IPS-15b (cell line): ENCODE data around the gene ETV3.

Experiments
- H3K27me3 ChIP-seq: one replicate; pipeline ENCODE4 v1.6.1; 2013; ENCODE audit warnings: low read length; ENCODE audit not compliant: control insufficient read depth, insufficient read depth
- H3K36me3 ChIP-seq: one replicate; pipeline ENCODE4 v1.6.1; 2013; ENCODE audit warnings: low read length; ENCODE audit not compliant: control insufficient read depth, insufficient read depth
- H3K4me1 ChIP-seq: one replicate; pipeline ENCODE4 v1.6.1; 2013; ENCODE audit warnings: mild to moderate bottlenecking, low read length; ENCODE audit not compliant: control insufficient read depth, insufficient read depth
- H3K4me3 ChIP-seq: one replicate; pipeline ENCODE4 v1.5.1; 2013; ENCODE audit warnings: low read depth, low read length
- H3K9ac ChIP-seq: one replicate; pipeline ENCODE4 v1.6.1; 2013; ENCODE audit warnings: low read depth, mild to moderate bottlenecking, low read length
- H3K9me3 ChIP-seq: one replicate; pipeline ENCODE4 v1.6.1; 2013; ENCODE audit warnings: mild to moderate bottlenecking, low read length; ENCODE audit not compliant: control insufficient read depth, insufficient read depth

Gene ETV3

GRCh38 chr1:157084720-157085119 lies 53.5 kb downstream of the ETV3 start:
- peaks cover 4% of the 10 kb centered on the region for H3K4me1 ChIP-seq
- H3K27me3 ChIP-seq: no peaks in the 10 kb centered on the region
- H3K36me3 ChIP-seq: no peaks in the 10 kb centered on the region
- no peak overlapping the region for H3K9ac ChIP-seq
- H3K4me3 ChIP-seq: no peak overlapping the region
- H3K9me3 ChIP-seq: no peaks in the 10 kb centered on the region

- Histone ChIP-seq H3K27me3 (no peaks in the 10 kb centered on the region), H3K4me1 (peaks cover 3% of the 10 kb centered on the region), H3K4me3 (no peak overlapping the region), H3K9ac (no peak overlapping the region), H3K36me3 (no peaks in the 10 kb centered on the region), H3K9me3 (no peaks in the 10 kb centered on the region)
Measured at GRCh38 chr1:157081707-157082106, 56.5 kb downstream of the ETV3 start.

GRCh38 chr1:157080714-157081113 lies 57.5 kb downstream of the ETV3 start:
- Histone ChIP-seq H3K4me3 (no peak overlapping the region), H3K9me3 (no peaks in the 10 kb centered on the region), H3K9ac (no peak overlapping the region), H3K4me1 (no peaks in the 10 kb centered on the region), H3K27me3 (no peaks in the 10 kb centered on the region), H3K36me3 (no peaks in the 10 kb centered on the region)

- peaks cover 3% of the 10 kb centered on the region for H3K27me3 ChIP-seq
- H3K36me3 ChIP-seq: no peaks in the 10 kb centered on the region
- no peak overlapping the region for H3K9ac ChIP-seq
- H3K9me3 ChIP-seq: no peaks in the 10 kb centered on the region
- no peaks in the 10 kb centered on the region for H3K4me1 ChIP-seq
- no peak overlapping the region for H3K4me3 ChIP-seq
Measured at GRCh38 chr1:157077394-157077793, 60.8 kb downstream of the ETV3 start.

GRCh38 chr1:157073944-157074685 lies 64.1 kb downstream of the ETV3 start:
- Histone ChIP-seq H3K4me3 (no peak overlapping the region), H3K27me3 (peaks cover 3% of the 10 kb centered on the region), H3K4me1 (peaks cover 2% of the 10 kb centered on the region), H3K36me3 (no peaks in the 10 kb centered on the region), H3K9me3 (no peaks in the 10 kb centered on the region), H3K9ac (no peak overlapping the region)
